Jurkat, Clone E6-1 (cell line): Measurements from ENCODE around the gene TP73.

Source experiments
- DNase-seq: peaks from one replicate; pipeline ENCODE4 v3.0.0-alpha.2; 2011; ENCODE audit warnings: low read depth, low spot score
- H3K4me3 ChIP-seq: 2 replicates; pipeline ENCODE4 v1.5.1; 2011; ENCODE audit warnings: mild to moderate bottlenecking, low read length, control low read depth, moderate library complexity

TP73 gene

DNA sequence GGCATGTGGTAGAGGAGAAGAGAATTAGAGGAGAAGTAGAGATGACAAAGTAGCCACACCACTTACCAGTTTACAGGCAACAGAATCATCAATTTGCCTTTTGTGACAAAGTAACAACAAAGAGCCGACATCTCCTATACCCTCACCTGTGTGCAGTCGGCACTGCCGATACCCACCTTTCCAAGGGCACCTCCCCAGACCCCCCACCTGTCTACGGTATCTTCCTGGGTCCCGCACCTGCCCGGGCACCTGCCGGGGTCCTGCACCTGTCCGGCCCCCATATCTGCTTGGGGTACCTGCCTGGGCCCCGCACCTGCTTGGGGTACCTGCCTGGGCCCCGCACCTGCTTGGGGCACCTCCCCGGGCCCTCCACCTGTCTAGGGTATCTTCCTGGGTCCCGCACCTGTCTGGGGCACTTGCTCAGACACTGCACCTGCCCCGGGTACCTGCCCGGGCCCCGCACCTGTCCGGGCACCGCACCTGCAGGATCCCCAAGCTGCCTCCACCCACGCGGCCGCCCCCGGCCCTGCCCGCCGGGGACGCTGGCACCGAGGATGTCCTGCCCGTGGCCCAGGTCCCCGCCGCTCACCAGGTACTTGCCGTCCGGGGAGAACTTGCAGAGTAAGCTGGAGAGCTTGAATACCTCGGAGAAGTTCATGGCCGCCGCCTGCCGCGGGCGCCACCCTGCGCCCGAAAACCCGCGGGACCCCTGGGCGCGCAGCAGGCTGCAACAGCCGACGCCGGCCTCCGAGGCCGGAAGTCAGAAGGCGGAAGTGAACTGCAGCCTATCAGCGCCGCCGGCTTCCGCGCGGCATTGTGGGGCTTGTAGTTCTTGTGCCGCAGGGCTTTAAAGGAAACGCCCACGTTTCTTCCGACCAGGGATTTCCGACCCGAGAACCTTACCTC is 2.7 kb upstream of the TP73 start, which contains the start of gene WRAP73:
WRAP73 (minus strand) TSS at position 762 of the 906 bp plus-strand sequence; CDS start at position 658, 104 bp downstream.
- peak within 1 kb of the TSS; percentile 69 for H3K4me3 ChIP-seq
- DNase-seq: peak; percentile 86

DNA sequence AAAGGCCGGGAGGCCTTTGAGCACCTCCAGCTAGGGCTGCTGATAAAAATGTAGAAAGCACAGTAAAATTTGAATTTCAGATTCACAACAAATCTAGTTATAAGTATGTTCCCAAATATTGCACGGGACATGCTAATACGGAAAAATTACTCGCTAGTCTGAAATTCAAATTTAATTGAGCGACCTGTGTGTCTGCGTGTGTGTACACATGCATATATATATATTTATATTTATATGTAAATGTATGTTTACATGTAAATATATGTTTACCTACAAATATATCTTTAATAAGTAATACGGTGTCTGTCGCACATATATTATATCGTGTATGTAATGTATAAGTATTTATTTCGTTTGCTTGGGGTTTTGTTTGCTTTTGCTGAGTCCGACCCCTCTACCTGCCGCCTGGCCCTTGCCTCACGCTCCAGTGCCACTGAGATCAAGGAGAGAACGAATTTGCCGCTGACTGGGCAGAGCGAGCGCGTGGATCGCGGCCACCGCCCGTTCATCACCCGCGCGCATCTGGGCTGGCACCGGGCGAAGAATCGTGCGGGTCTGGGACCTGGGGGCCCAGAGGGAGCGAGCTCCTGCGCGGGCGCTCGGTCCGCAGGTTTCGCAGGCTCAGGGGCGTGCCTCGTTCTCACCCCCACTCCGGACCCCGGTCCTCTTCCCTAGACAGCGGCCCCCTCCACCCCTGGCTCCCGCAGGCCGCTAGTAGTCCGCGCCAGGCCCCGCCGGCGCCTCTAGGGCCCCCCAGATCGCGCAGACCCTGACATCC is 1.9 kb upstream of the TP73 start:
- H3K4me3 ChIP-seq: peak overlapping the region; percentile 69; the same call in 1 of the 2 replicates

DNA sequence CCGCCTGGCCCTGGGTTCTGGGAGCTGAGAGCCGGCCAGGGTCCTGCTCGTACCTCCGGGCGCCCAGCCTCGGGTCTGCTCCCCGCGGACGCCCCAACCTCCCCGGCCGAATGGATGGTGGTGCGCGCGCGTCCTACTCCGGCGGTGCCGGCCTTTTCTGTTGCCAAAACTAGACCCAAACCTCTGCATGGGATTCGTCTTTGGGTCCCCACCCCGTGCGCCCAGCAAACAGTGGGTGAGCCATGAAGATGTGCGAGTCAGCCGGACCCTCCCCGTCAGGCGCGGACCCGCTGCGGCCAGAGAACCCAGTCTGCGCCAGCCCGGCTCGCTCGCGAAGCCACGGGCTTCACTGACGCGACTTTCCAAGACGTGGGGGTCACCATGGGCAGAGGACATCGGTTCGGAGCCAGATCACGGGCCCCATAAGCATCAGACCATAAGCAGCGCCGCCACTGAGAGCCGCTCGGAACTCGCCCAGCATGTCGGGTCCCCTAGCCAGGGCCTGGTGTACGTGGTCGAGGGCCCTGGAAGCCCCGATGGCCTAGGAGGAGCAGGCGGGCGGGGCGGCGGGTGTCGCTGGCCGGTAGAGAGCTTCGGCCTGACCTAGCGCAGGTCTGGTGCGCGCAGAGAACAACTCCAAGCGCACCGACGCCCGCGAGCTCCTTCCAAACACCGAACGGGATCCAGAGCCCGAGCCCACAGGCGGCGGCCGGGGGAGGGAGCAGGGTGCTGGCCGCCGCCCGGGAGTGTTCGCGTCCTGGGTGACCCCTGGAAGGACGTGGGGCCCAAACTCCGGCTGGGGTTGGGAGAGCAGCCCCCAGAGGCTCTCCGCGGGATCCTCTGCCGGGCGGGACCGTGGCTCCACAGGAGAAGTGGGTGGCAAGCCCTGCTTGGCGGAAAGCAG is 1.0 kb upstream of the TP73 start:
- no peak for DNase-seq
- H3K4me3 ChIP-seq: no peak overlapping the region

More for the DNA sequence above, 1.9 kb upstream of the TP73 start:
- no peak for DNase-seq

DNA sequence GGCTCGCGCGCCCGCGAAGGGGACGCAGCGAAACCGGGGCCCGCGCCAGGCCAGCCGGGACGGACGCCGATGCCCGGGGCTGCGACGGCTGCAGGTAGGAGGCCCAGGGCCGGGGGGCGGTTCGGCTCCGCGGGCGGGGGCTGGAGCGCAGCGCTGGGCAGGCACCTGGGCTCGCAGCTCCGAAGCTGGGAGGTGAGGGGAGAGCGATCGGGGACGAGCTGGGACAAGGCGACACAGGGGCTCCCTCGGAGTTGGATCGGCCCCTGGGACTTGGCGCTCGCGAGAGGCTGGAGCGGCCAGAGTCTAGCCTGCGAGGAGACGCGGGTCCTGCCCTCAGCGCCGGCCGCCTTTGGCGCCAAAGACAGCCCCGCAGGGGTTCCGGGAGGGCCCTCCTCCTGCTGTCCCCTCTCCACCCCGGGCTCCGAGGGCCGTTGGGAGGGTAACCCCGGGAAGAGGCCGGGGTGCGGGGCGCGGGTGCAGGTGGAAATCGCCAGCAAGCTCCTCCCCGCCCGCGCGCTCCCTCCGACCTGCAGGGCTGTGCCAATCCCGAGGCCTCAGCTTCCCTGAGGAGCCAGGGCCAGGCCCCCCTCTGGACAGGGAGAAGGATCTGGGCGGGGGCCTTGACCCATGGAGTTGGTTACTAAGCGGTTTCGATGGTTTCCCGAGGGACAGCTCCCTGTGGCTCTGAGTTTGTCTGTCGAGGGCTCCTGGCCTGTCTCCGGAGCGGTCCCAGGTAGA is 401 bp downstream of the TP73 start:
- DNase-seq: no peak
- no peak overlapping the region for H3K4me3 ChIP-seq

DNA sequence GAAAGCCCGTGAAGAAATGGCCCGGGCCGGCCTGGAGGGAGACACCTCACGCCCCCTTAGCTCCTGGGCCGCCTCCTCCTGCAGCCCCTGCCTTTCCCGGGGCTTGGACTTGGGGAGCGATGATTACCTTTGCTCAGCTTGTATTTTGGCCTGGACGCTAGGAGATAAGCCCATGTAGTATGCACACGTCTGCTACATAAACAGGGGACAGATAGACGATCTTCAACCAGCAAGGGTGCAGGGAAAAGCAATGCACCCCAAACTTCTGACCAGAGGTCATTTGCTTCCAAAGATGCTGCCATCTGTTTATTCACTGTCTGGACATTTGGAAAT is 936 bp downstream of the TP73 start:
- H3K4me3 ChIP-seq: no peak overlapping the region
- no peak for DNase-seq

GRCh38 chr1:3654549-3655281 is 2.4 kb downstream of the TP73 start:
- no peak overlapping the region for H3K4me3 ChIP-seq

DNA sequence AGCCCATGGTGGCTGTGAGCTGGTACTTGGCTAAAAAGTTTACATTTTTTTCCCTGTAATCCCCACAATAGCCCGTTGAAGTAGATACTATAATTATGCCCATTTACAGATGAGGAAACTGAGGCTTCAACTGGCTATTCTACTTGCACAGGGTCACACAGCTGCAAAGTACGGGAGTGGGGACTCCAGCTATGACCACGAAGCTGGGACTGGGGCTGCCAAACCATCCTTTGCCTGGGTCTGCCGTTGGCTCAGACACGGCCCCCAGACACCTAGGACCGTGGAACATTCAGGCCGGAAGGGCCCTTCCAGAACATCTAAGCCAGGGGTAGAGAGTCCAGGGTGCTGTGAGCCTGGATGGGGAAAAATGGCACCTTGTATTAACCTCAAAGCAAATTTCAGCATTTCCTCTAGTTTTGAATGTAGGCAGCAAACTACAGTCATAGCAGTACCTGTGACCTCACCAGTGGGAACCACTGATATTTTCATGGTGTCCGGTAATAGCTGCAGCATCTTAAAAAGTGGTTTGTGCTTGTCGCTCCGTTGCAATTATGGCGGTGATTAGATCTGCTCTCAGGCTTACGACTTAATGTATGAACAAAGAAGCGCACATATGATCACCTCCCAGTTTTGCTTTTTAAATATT is 4.3 kb downstream of the TP73 start:
- no peak overlapping the region for H3K4me3 ChIP-seq

More at GRCh38 chr1:3654549-3655281, 2.4 kb downstream of the TP73 start:
- DNase-seq: no peak

DNA sequence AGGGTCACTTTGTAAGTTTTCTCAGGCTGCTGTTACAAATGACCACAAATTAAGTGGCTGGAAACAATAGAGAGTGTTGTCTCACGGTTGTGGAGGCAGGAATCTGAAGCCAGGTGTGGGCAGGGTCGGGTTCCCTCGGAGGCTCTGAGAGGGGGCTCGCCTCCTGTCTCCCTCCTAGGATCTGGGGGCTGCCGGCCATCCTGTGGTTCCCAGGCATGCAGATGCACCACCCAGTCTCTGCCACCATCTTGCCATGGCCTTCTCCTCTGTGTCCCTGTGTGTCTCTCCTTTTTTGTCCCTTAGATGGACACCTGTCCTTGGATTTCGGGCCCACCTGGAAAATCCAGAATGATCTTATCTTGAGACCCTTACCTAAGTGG is 4.8 kb downstream of the TP73 start:
- DNase-seq: no peak
- no peak overlapping the region for H3K4me3 ChIP-seq

More for the DNA sequence above, 4.3 kb downstream of the TP73 start:
- DNase-seq: no peak

DNA sequence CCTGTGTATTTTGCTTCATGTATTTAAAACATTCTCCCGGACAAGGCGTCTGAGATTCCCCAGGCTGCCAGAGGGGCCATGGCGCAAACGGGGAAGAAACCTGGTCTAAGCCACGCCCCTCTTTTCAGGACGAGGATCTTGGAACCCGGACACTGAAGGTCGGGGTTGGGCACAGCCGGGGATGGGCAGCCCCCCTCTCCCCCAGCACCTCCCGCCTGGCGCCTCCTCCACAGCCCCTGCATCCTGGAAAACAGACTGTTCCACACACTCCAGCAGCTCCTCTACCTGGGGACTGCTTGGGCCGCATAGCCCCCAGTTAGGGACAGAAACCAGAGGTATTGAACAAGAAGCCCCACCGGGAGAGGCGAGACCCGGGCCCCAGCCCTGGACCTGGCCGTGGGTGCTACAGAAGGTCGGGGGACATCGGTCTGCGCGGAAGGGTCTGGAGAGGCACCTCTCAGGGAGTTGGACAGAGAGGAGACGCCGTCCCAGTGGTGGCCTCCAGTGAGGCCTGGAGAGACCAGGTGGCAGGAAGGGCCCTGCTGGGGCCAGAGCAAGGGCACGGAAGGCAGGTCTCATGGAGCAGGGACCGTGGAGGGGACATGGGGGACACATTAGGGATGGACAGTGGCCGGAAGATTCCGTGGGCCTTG is 5.4 kb downstream of the TP73 start:
- DNase-seq: no peak
- H3K4me3 ChIP-seq: no peak overlapping the region

DNA sequence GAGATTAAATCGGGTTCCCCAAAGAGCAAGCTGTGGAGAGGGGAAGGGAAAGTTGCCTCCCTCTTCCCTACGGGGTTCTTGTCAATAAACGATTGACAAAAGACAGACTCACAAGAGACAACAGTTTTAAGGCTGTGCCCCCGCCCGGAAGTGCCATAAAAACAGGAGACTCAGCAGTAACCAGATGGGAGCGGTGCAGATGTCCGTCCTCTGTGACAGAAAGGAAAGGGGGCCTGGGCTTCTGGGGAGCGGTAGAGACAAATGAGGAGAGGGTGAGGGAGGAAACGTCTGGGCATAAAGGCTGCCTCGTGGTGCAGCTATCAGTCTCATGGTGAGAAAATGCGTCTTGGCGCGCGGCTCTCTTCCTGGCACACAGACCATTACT is 5.9 kb downstream of the TP73 start:
- no peak overlapping the region for H3K4me3 ChIP-seq
- no peak for DNase-seq

DNA sequence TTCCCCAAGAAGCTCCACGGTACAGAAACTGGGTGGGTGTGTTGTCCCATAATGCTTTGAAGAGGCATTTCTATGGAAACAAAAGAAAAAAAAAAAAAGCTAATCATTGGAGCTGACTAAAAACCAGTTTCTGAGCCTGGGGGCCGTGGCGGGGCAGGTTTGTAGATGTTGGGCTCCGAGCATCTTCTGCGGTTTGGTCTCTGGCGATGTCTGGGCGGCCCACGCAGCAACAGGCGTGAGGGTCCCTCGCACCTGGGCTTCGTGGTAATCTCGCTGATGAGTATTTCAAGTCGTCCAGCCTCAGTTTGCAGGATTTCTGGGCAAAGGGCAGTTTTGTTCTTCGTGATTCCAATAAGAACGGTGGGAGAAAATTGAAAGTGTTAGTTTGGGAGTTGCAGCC is 6.8 kb downstream of the TP73 start:
- no peak for DNase-seq
- no peak overlapping the region for H3K4me3 ChIP-seq

DNA sequence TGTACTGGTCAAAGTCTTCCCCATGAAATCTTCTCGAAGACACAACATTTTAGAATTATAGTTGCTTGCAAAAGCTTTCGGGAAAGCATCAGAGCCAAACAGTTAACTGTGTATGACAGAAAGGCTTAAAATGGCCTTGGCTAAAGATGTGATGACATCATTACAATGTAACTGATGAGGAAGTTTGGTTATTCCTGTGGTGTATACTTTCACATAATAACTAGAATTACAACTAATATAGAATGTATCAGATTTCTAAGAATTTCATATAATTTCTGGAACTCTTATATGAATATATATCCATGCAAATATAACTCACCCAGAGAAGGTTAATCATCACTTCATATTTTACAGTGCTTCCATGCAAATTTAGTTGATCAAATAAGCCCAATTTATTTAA is 8.4 kb downstream of the TP73 start:
- H3K4me3 ChIP-seq: no peak overlapping the region
- DNase-seq: no peak

GRCh38 chr1:3661631-3662030 is 9.3 kb downstream of the TP73 start:
- no peak overlapping the region for H3K4me3 ChIP-seq
- DNase-seq: no peak

GRCh38 chr1:3662080-3662671 is 9.9 kb downstream of the TP73 start:
- DNase-seq: no peak
- no peak overlapping the region for H3K4me3 ChIP-seq

GRCh38 chr1:3663999-3664699 is 11.8 kb downstream of the TP73 start:
- H3K4me3 ChIP-seq: no peak overlapping the region

GRCh38 chr1:3664700-3665375 is 12.5 kb downstream of the TP73 start:
- no peak overlapping the region for H3K4me3 ChIP-seq
- no peak for DNase-seq

More at GRCh38 chr1:3663999-3664699, 11.8 kb downstream of the TP73 start:
- DNase-seq: no peak
